HepG2 (cell line): Measurements from ENCODE around the gene GRIK3. TPM values are rescaled to one million over a fixed set of nuclear protein-coding genes. Genes with fewer than 3 reads are reported as not detected.

ENCODE experiments used
- ATAC-seq: fragments of 200-7000 bp; cut with Tn5 transposase; 3 replicates; pipeline ENCODE4 v1.9.1; 2020; ENCODE audit warnings: mild to moderate bottlenecking, moderate library complexity
- BruUV-seq: library from RNA; stranded (reverse); fragments of 400-500 nt; replicated peaks from 2 replicates; lab custom pipeline; 2021; lab: Mats Ljungman, UMichigan
- CTCF ChIA-PET: fragments of 300-600 bp; formaldehyde crosslinking; extraction: SDS; loops from one replicate; lab custom pipeline; 2021; ENCODE audit warnings: low total read pairs, inconsistent platforms, low intra/inter-chr PET ratio; lab: Yijun Ruan, JAX
- POLR2A ChIA-PET: fragments of 350-600 bp; sonication (Branson Sonifier 250); formaldehyde crosslinking; loops from one replicate; lab custom pipeline; 2020; ENCODE audit warnings: antibody characterized with exemption, inconsistent platforms; lab: Yijun Ruan, JAX
- DNase-seq: peaks from one replicate; pipeline ENCODE4 v3.0.0-alpha.2; 2015; ENCODE audit warnings: low spot score
- FAIRE-seq: peaks from 3 replicates; lab custom pipeline; 2011; peaks lifted over from hg19 to GRCh38; lab: Jason Lieb, UNC
- H2AFZ ChIP-seq: one replicate; pipeline ENCODE4 v1.6.1; 2011; ENCODE audit warnings: low read length, inconsistent platforms
- H3K27ac ChIP-seq: fragments of 300-600 bp; 3 replicates; pipeline ENCODE4 v1.8.0; 2011; ENCODE audit warnings: mixed run types, mild to moderate bottlenecking, mixed read lengths, low read length, inconsistent platforms; ENCODE audit not compliant: insufficient read depth; ENCODE audit errors: extremely low read length
- H3K27me3 ChIP-seq, 2 experiments: fragments of 200-600 bp in 1 of 2; 2 replicates in 1 of 2; 3 replicates in 1 of 2; pipeline versions ENCODE4 v1.6.0 to v1.8.0; 2011; ENCODE audit warnings: low read length in 2 of 2, mild to moderate bottlenecking in 2 of 2, moderate library complexity in 2 of 2, inconsistent platforms in 1 of 2; ENCODE audit not compliant: insufficient read depth in 2 of 2, control insufficient read depth in 1 of 2
- H3K36me3 ChIP-seq, 2 experiments: fragments of 200-600 bp in 1 of 2; replicated peaks in 1 of 2; 2 replicates in 1 of 2; 3 replicates in 1 of 2; pipeline versions ENCODE4 v1.5.1 to v1.8.0; 2011; ENCODE audit warnings: low read length in 2 of 2, inconsistent platforms in 1 of 2; ENCODE audit not compliant: insufficient read depth in 2 of 2, control insufficient read depth in 1 of 2
- H3K4me1 ChIP-seq: 2 replicates; pipeline ENCODE4 v1.5.1; 2012; ENCODE audit warnings: low read length, inconsistent platforms; ENCODE audit not compliant: insufficient read depth
- H3K4me2 ChIP-seq: 2 replicates; pipeline ENCODE4 v1.6.0; 2011; ENCODE audit warnings: low read depth, low read length, inconsistent platforms
- H3K4me3 ChIP-seq, 3 experiments: fragments of 200-600 bp in 1 of 3; sonication (generic), shearing (Covaris generic) in 1 of 3; replicated peaks in 1 of 3; 2 replicates each; pipeline ENCODE4 v1.5.1; 2011 to 2016; ENCODE audit warnings: low read length in 3 of 3, inconsistent platforms in 2 of 3, low read depth in 2 of 3, mild to moderate bottlenecking in 2 of 3, control low read depth in 1 of 3, mixed read lengths in 1 of 3; ENCODE audit not compliant: insufficient read depth in 1 of 3
- H3K79me2 ChIP-seq: one replicate; pipeline ENCODE4 v1.6.1; 2011; ENCODE audit warnings: low read length, inconsistent platforms; ENCODE audit not compliant: insufficient read depth
- H3K9ac ChIP-seq: 2 replicates; pipeline ENCODE4 v1.6.0; 2011; ENCODE audit warnings: mild to moderate bottlenecking, low read depth, low read length, inconsistent platforms; ENCODE audit not compliant: insufficient read depth
- H3K9me3 ChIP-seq: 2 replicates; pipeline ENCODE4 v1.5.1; 2012; ENCODE audit warnings: mild to moderate bottlenecking, low read length
- H4K20me1 ChIP-seq: 2 replicates; pipeline ENCODE4 v1.6.0; 2011; ENCODE audit warnings: inconsistent platforms, mild to moderate bottlenecking, low read length, moderate library complexity; ENCODE audit not compliant: insufficient read depth
- DNMT3B ChIP-seq: conservative IDR thresholded peaks from 2 replicates; pipeline ENCODE4 v1.6.1; 2016; ENCODE audit warnings: missing biosample characterization, control low read depth
- GMEB2 ChIP-seq: IDR thresholded peaks from 2 replicates; pipeline ENCODE4 v1.6.1; 2016; ENCODE audit warnings: missing biosample characterization, missing genetic modification reagents, low read depth
- HMGA1 ChIP-seq: sonication (generic); formaldehyde crosslinking; conservative IDR thresholded peaks from 2 replicates; pipeline ENCODE4 v1.4.0; 2020; ENCODE audit warnings: missing genetic modification reagents
- HNRNPK ChIP-seq: fragments of 200-400 bp; formaldehyde crosslinking; IDR thresholded peaks from 2 replicates; pipeline ENCODE4 v1.6.1; 2018; ENCODE audit warnings: low read length, low read depth, moderate library complexity, mild to moderate bottlenecking; ENCODE audit not compliant: poor library complexity, severe bottlenecking
- KDM6A ChIP-seq: IDR thresholded peaks from 2 replicates; pipeline ENCODE4 v1.6.1; 2016; ENCODE audit warnings: low read depth
- MEIS1 ChIP-seq: sonication (generic); formaldehyde crosslinking; IDR thresholded peaks from 2 replicates; pipeline ENCODE4 v1.9.0; 2021; ENCODE audit warnings: mild to moderate bottlenecking, missing genetic modification reagents, moderate library complexity, borderline replicate concordance
- MEIS2 ChIP-seq: sonication (generic); formaldehyde crosslinking; IDR thresholded peaks from 2 replicates; pipeline ENCODE4 v1.9.0; 2021; ENCODE audit warnings: mild to moderate bottlenecking, missing genetic modification reagents
- MIER2 ChIP-seq: IDR thresholded peaks from 2 replicates; pipeline ENCODE4 v1.6.1; 2016; ENCODE audit warnings: missing biosample characterization, missing genetic modification reagents
- NRL ChIP-seq: sonication (generic); formaldehyde crosslinking; IDR thresholded peaks from 2 replicates; pipeline ENCODE4 v1.5.0; 2020; ENCODE audit warnings: missing genetic modification reagents, mild to moderate bottlenecking, moderate library complexity, borderline replicate concordance
- PAF1 ChIP-seq: IDR thresholded peaks from 2 replicates; pipeline ENCODE4 v1.6.1; 2016; ENCODE audit warnings: missing genetic modification reagents, missing compliant biosample characterization
- PATZ1 ChIP-seq: sonication (generic); formaldehyde crosslinking; IDR thresholded peaks from 2 replicates; pipeline ENCODE4 v1.4.0; 2020; ENCODE audit warnings: missing genetic modification reagents
- PLSCR1 ChIP-seq: sonication (generic); formaldehyde crosslinking; IDR thresholded peaks from 2 replicates; pipeline ENCODE4 v1.5.0; 2020; ENCODE audit warnings: missing genetic modification reagents, mild to moderate bottlenecking, borderline replicate concordance
- SP140L ChIP-seq: sonication (generic); formaldehyde crosslinking; IDR thresholded peaks from 2 replicates; pipeline ENCODE4 v1.4.0; 2020; ENCODE audit warnings: missing genetic modification reagents, borderline replicate concordance
- ZNF121 ChIP-seq: sonication (generic); formaldehyde crosslinking; IDR thresholded peaks from 2 replicates; pipeline ENCODE4 v1.5.0; 2020; ENCODE audit warnings: mild to moderate bottlenecking, missing genetic modification reagents
- ZNF354B ChIP-seq: sonication (generic); formaldehyde crosslinking; IDR thresholded peaks from 2 replicates; pipeline ENCODE4 v1.8.0; 2022; ENCODE audit warnings: mild to moderate bottlenecking, missing genetic modification reagents
- ZNF513 ChIP-seq: sonication (generic); formaldehyde crosslinking; conservative IDR thresholded peaks from 2 replicates; pipeline ENCODE4 v1.5.0; 2020; ENCODE audit warnings: missing genetic modification reagents
- ZNF674 ChIP-seq: sonication (generic); formaldehyde crosslinking; IDR thresholded peaks from 2 replicates; pipeline ENCODE4 v1.5.0; 2020; ENCODE audit warnings: low read depth, mild to moderate bottlenecking, missing genetic modification reagents
- WGBS: methylation state at CpG from one replicate; pipeline ENCODE4 v1.1.6; 2017; ENCODE audit warnings: low lambda C conversion rate; 5-methylcytosine and 5-hydroxymethylcytosine counted together
- in situ Hi-C: cut with HindIII; loops from 2 replicates; pipeline ENCODE4 v1.10.0; 2017; ENCODE audit warnings: low pct_unique_long_range_greater_than_20kb; ENCODE audit not compliant: extremely low pct_ligation_motif_present
- intact Hi-C: fragments of 100-400 bp; cut with micrococcal nuclease; formaldehyde crosslinking; loops from one replicate; pipeline ENCODE4 v1.10.0; 2022; ENCODE audit not compliant: unreplicated experiment
- polyA plus RNA-seq, 8 experiments: library from polyadenylated mRNA; depleted of rRNA in 3 of 8; stranded (reverse) in 7 of 8; unstranded in 1 of 8; fragments of >200 nt; fragmentation: Illumina TruSeq in 4 of 8; extraction: Trizol in 4 of 8; gene quantifications; 2 replicates each; pipeline versions ENCODE4 v1.2.1 to v1.2.3, GENCODE V29; 2011 to 2016; ENCODE audit warnings: low read depth in 4 of 8, missing spikeins in 1 of 8, mixed read lengths in 1 of 8; ENCODE audit not compliant: insufficient read depth in 1 of 8
- total RNA-seq, 5 experiments: library from RNA; depleted of rRNA; stranded (reverse); fragments of >200 nt; fragmentation: Illumina TruSeq; extraction: Trizol; gene quantifications; 2 replicates each; pipeline ENCODE4 v1.2.3, GENCODE V29; 2016; ENCODE audit warnings: low read depth in 1 of 5
- TF ChIP-seq, protein P1 (sequence below): sonication (generic); formaldehyde crosslinking; IDR thresholded peaks from 2 replicates; pipeline ENCODE4 v1.5.1; 2020; ENCODE audit warnings: mild to moderate bottlenecking, missing genetic modification reagents

Gene GRIK3
- total and polyA plus RNA-seq, 2 of the 13 experiments (the other 11 are each of a cell fraction or from before 2014, with no cell fraction given): not detected

DNA sequence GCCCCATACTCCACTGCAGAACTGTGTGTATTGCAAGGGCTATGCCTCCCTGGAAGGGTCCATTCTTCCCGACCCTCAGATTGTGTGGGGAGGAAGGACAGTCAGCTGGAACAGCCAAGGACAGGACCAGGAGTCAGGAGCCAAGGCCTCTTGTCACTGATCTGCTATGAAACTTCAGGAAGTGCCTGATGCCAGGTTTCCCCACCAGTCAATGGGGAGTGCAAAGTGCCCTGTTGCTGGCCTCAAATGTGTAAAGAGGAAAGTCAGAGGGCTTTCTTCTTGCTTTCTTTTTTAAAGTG lies 168.8 kb downstream of the GRIK3 start:
- DNase-seq: no peak
- in situ Hi-C loops: no loop called here
- no CpG with 5 or more reads among the region's 1 CpG for WGBS
- TF ChIP-seq ZNF121 (CRISPR knock-in tag) (no peak), SP140L (CRISPR knock-in tag) (no peak), DNMT3B (no peak), ZNF513 (no peak), HNRNPK (no peak), MIER2 (no peak), ZNF354B (no peak), NRL (no peak), MEIS1 (CRISPR knock-in tag) (no peak), PLSCR1 (no peak), ZNF674 (CRISPR knock-in tag) (no peak), PAF1 (CRISPR knock-in tag) (no peak), KDM6A (CRISPR knock-in tag) (no peak), HMGA1 (CRISPR knock-in tag) (no peak), PATZ1 (CRISPR knock-in tag) (no peak), MEIS2 (no peak), GMEB2 (CRISPR knock-in tag) (no peak)
- TF ChIP-seq, protein P1, sequence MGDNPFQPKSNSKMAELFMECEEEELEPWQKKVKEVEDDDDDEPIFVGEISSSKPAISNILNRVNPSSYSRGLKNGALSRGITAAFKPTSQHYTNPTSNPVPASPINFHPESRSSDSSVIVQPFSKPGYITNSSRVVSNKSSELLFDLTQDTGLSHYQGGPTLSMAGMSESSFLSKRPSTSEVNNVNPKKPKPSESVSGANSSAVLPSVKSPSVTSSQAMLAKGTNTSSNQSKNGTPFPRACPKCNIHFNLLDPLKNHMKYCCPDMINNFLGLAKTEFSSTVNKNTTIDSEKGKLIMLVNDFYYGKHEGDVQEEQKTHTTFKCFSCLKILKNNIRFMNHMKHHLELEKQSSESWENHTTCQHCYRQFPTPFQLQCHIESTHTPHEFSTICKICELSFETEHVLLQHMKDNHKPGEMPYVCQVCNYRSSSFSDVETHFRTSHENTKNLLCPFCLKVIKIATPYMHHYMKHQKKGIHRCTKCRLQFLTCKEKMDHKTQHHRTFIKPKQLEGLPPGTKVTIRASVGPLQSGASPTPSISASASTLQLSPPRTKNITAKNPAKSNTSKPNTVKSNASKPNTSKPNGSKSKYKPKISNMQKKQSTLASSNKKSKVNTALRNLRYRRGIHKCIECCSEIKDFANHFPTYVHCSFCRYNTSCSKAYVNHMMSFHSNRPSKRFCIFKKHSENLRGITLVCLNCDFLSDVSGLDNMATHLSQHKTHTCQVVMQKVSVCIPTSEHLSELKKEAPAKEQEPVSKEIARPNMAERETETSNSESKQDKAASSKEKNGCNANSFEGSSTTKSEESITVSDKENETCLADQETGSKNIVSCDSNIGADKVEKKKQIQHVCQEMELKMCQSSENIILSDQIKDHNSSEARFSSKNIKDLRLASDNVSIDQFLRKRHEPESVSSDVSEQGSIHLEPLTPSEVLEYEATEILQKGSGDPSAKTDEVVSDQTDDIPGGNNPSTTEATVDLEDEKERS (CRISPR knock-in tag): no peak
- no peaks in the 10 kb centered on the region for H3K27me3 ChIP-seq
- ChIA-PET POLR2A (no interaction called here), CTCF (no interaction called here)
- H3K9ac ChIP-seq: no peak overlapping the region
- no peak overlapping the region for H2AFZ ChIP-seq
- no peaks in the 10 kb centered on the region for H3K4me1 ChIP-seq
- BruUV-seq: no TSS peak
- FAIRE-seq: no peak
- no peaks in the 10 kb centered on the region for H3K79me2 ChIP-seq
- no peak for ATAC-seq
- H3K4me3 ChIP-seq: no peak overlapping the region
- no peak overlapping the region for H3K27ac ChIP-seq
- no peaks in the 10 kb centered on the region for H3K36me3 ChIP-seq
- intact Hi-C loops: no loop called here
- H3K4me2 ChIP-seq: no peak overlapping the region
- H3K9me3 ChIP-seq: no peaks in the 10 kb centered on the region
- no peaks in the 10 kb centered on the region for H4K20me1 ChIP-seq
